ENCODE data around the gene NUDT13. TPM values are rescaled to one million over a fixed set of nuclear protein-coding genes. Genes with fewer than 3 reads are reported as not detected.

The NUDT13 gene
- total and polyA plus RNA-seq, 9 donors = 0.86 to 2.6 (median 1.7) TPM

GRCh38 chr10:73152009-73152408 is 41.8 kb downstream of the NUDT13 start:
- Histone ChIP-seq H3K27ac (no peak overlapping the region), H3K4me3 (no peak overlapping the region), H3K4me1 (ENCODE audit: insufficient read depth) (no peaks in the 10 kb centered on the region), H3K9me3 (no peaks in the 10 kb centered on the region), H3K27me3 (no peaks in the 10 kb centered on the region), H3K36me3 (no peaks in the 10 kb centered on the region)
- DNase-seq = no peak
- WGBS, 3 donors = 93 to 97% (median 97%) methylated on average over 3 of the region's 3 CpGs
- no peak for TF ChIP-seq EP300 (IDR thresholded peaks at IDR 0.05)
- no peak for TF ChIP-seq CTCF (IDR thresholded peaks at IDR 0.05)
- TF ChIP-seq POLR2A (IDR thresholded peaks at IDR 0.05) = no peak
- intact Hi-C loops (cut with DNase I) = no loop called here

DNA sequence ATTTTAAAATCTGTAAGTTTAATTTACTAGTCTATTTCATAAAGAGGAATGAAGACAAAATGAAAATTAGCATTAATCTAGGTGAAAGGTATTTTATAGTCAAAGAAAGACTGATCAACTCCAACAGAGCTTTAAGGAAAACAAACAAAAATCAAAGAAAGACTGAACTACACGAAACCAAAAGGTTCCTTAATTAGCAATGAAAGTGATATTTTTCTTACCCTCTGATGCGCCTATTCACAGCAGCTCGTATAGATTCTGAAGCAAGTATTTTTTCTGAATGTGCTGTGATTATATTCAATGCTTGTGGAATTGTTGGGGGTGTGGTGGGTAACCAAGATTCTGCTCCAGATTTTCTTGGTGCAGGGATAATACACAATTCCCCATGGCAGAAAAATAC is 45.8 kb downstream of the NUDT13 start:
- Histone ChIP-seq H3K9me3 (no peaks in the 10 kb centered on the region), H3K4me3 (no peak overlapping the region), H3K27ac (no peak overlapping the region), H3K27me3 (no peaks in the 10 kb centered on the region), H3K36me3 (no peaks in the 10 kb centered on the region), H3K4me1 (ENCODE audit: insufficient read depth) (no peaks in the 10 kb centered on the region)
- no peak for DNase-seq
- TF ChIP-seq EP300 (IDR thresholded peaks at IDR 0.05) (no peak), CTCF (IDR thresholded peaks at IDR 0.05) (no peak), POLR2A (IDR thresholded peaks at IDR 0.05) (no peak)
- WGBS, 3 donors = 85 to 89% (median 87%) methylated on average over 3 of the region's 3 CpGs
- intact Hi-C loops (cut with DNase I) = no loop called here

- Histone ChIP-seq H3K9me3 (no peaks in the 10 kb centered on the region), H3K36me3 (no peaks in the 10 kb centered on the region), H3K4me3 (no peak overlapping the region), H3K4me1 (ENCODE audit: insufficient read depth) (peaks cover 1% of the 10 kb centered on the region), H3K27me3 (no peaks in the 10 kb centered on the region), H3K27ac (no peak overlapping the region)
- no peak for TF ChIP-seq EP300 (IDR thresholded peaks at IDR 0.05)
- peak; percentile 59 to 73 (median 66) for TF ChIP-seq CTCF (IDR thresholded peaks at IDR 0.05)
- peak; percentile 42 to 74 (median 62) for DNase-seq
- 4 to 6% (median 6%) methylated on average over 5 of the region's 5 CpGs for WGBS, 3 donors
- intact Hi-C loops (cut with DNase I) = loop anchor here in 1 of 4 donors (2.0 kb wide), 1 partner anchor 62 kb away; the partner anchor contains the start of gene P4HA1
Measured at GRCh38 chr10:73159038-73159648, 48.9 kb downstream of the NUDT13 start.

DNA sequence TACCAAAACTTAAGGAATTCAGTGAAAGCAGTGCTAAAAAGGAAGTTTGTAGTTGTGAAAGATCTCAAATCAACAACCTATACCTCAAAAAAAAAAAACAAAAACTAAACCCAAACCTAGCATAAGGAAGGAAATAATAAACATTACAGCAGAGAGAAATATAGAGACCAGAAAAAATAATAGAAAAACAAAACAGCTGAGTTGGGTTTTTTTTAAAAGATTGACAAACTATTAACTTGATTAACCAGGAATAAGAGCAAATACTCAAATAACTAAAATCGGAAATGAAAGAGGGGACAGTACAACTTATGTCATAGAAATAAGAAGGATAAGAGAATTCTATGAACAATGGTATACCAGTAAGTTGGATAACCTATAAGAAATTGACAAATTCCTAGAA is 50.8 kb downstream of the NUDT13 start:
- Histone ChIP-seq H3K27ac (no peak overlapping the region), H3K4me3 (no peak overlapping the region), H3K36me3 (no peaks in the 10 kb centered on the region), H3K4me1 (ENCODE audit: insufficient read depth) (peaks cover 1% of the 10 kb centered on the region), H3K9me3 (no peaks in the 10 kb centered on the region), H3K27me3 (no peaks in the 10 kb centered on the region)
- TF ChIP-seq CTCF (IDR thresholded peaks at IDR 0.05) = no peak
- no peak for TF ChIP-seq EP300 (IDR thresholded peaks at IDR 0.05)
- no peak for TF ChIP-seq POLR2A (IDR thresholded peaks at IDR 0.05)
- intact Hi-C loops (cut with DNase I) = no loop called here
- WGBS, 3 donors = 86 to 94% (median 88%) methylated on average over 1 of the region's 1 CpG
- DNase-seq = no peak
